ENCODE data around the gene SLC13A4. TPM values are rescaled to one million over a fixed set of nuclear protein-coding genes. Genes with fewer than 3 reads are reported as not detected.
A peak's percentile ranks its signal among the peaks of the same experiment; 100 is the strongest.
"Not testable (repeated sequence)": the region's sequence is repeated elsewhere in the genome, so short reads cannot be mapped to it uniquely, and the experiment has no call there.

Gene SLC13A4
- total RNA-seq, 2 experiments from 2014 or later, result not detected

- Mint-ChIP-seq H3K27me3 (peaks cover 3% of the 10 kb centered on the region), H3K27ac (no peak overlapping the region), H3K36me3 (peaks cover 8% of the 10 kb centered on the region), H3K4me1 (peaks cover 10% of the 10 kb centered on the region), H3K9me3 (no peaks in the 10 kb centered on the region), H3K4me3 (no peak overlapping the region)
- no peak for DNase-seq
Measured at GRCh38 chr7:135658564-135658963, 69.4 kb downstream of the SLC13A4 start.

GRCh38 chr7:135653340-135654080, 74.5 kb downstream of the SLC13A4 start:
- H3K27me3 Mint-ChIP-seq, result no peaks in the 10 kb centered on the region
- no peak overlapping the region for H3K27ac Mint-ChIP-seq
- H3K9me3 Mint-ChIP-seq, result no peaks in the 10 kb centered on the region
- H3K4me3 Mint-ChIP-seq, result no peak overlapping the region
- H3K4me1 Mint-ChIP-seq, result no peaks in the 10 kb centered on the region
- no peak for DNase-seq
- H3K36me3 Mint-ChIP-seq, result peaks cover 3% of the 10 kb centered on the region

- Mint-ChIP-seq H3K9me3 (no peaks in the 10 kb centered on the region), H3K27ac (no peak overlapping the region), H3K36me3 (peaks cover 10% of the 10 kb centered on the region), H3K27me3 (no peaks in the 10 kb centered on the region), H3K4me3 (no peak overlapping the region), H3K4me1 (no peaks in the 10 kb centered on the region)
- DNase-seq, result no peak
Measured at GRCh38 chr7:135650831-135651573, 77.0 kb downstream of the SLC13A4 start.

- Mint-ChIP-seq H3K4me3 (no peak overlapping the region), H3K27ac (no peak overlapping the region), H3K27me3 (no peaks in the 10 kb centered on the region), H3K4me1 (no peaks in the 10 kb centered on the region), H3K9me3 (no peaks in the 10 kb centered on the region), H3K36me3 (peaks cover 16% of the 10 kb centered on the region)
- no peak for DNase-seq
Measured at GRCh38 chr7:135648235-135648634, 79.8 kb downstream of the SLC13A4 start.

- no peak overlapping the region for H3K4me3 Mint-ChIP-seq
- H3K4me1 Mint-ChIP-seq, result no peaks in the 10 kb centered on the region
- no peak overlapping the region for H3K27ac Mint-ChIP-seq
- H3K27me3 Mint-ChIP-seq, result no peaks in the 10 kb centered on the region
- DNase-seq, result no peak
- no peaks in the 10 kb centered on the region for H3K9me3 Mint-ChIP-seq
- peaks cover 16% of the 10 kb centered on the region for H3K36me3 Mint-ChIP-seq
Measured at GRCh38 chr7:135647755-135648154, 80.2 kb downstream of the SLC13A4 start.

GRCh38 chr7:135645296-135645904, 82.6 kb downstream of the SLC13A4 start:
- no peak for DNase-seq

GRCh38 chr7:135644729-135645128, 83.3 kb downstream of the SLC13A4 start:
- H3K4me1 Mint-ChIP-seq, result no peaks in the 10 kb centered on the region
- H3K27ac Mint-ChIP-seq, result no peak overlapping the region
- peaks cover 22% of the 10 kb centered on the region for H3K36me3 Mint-ChIP-seq
- H3K4me3 Mint-ChIP-seq, result no peak overlapping the region
- no peaks in the 10 kb centered on the region for H3K27me3 Mint-ChIP-seq
- H3K9me3 Mint-ChIP-seq, result no peaks in the 10 kb centered on the region
- no peak for DNase-seq

More at GRCh38 chr7:135645296-135645904, 82.6 kb downstream of the SLC13A4 start:
- no peaks in the 10 kb centered on the region for H3K4me1 Mint-ChIP-seq
- H3K4me3 Mint-ChIP-seq, result no peak overlapping the region
- H3K27ac Mint-ChIP-seq, result no peak overlapping the region
- peaks cover 20% of the 10 kb centered on the region for H3K36me3 Mint-ChIP-seq
- H3K27me3 Mint-ChIP-seq, result no peaks in the 10 kb centered on the region
- H3K9me3 Mint-ChIP-seq, result no peaks in the 10 kb centered on the region

- H3K36me3 Mint-ChIP-seq, result peaks cover 22% of the 10 kb centered on the region
- H3K27ac Mint-ChIP-seq, result peak overlapping the region; percentile 11
- no peaks in the 10 kb centered on the region for H3K4me1 Mint-ChIP-seq
- H3K27me3 Mint-ChIP-seq, result no peaks in the 10 kb centered on the region
- DNase-seq, result no peak
- H3K4me3 Mint-ChIP-seq, result no peak overlapping the region
- no peaks in the 10 kb centered on the region for H3K9me3 Mint-ChIP-seq
Measured at GRCh38 chr7:135644154-135644553, 83.8 kb downstream of the SLC13A4 start.

- not testable (repeated sequence) for H3K4me1 Mint-ChIP-seq, H3K27me3 Mint-ChIP-seq, DNase-seq, H3K4me3 Mint-ChIP-seq, H3K9me3 Mint-ChIP-seq
- Mint-ChIP-seq H3K27ac (peak overlapping the region; percentile 35), H3K36me3 (peaks cover 27% of the 10 kb centered on the region)
Measured at GRCh38 chr7:135639690-135640089, 88.3 kb downstream of the SLC13A4 start.

GRCh38 chr7:135634191-135634878, 93.7 kb downstream of the SLC13A4 start:
- Mint-ChIP-seq H3K36me3 (peaks cover 31% of the 10 kb centered on the region), H3K4me1 (peaks cover 3% of the 10 kb centered on the region), H3K9me3 (no peaks in the 10 kb centered on the region), H3K27me3 (no peaks in the 10 kb centered on the region), H3K4me3 (no peak overlapping the region), H3K27ac (no peak overlapping the region)
- no peak for DNase-seq

Other genes with a start within 250 kb of the SLC13A4 start
- gene CNOT4, start 218.1 kb downstream of the SLC13A4 start, total RNA-seq, result 10 to 100 TPM; 17.0 to 17.5 TPM
- 100 to 1,000 TPM; 145 to 148 TPM for gene NUP205, start 170.3 kb downstream of the SLC13A4 start, total RNA-seq
- gene STMP1, start 65.7 kb downstream of the SLC13A4 start, total RNA-seq, result 10 to 100 TPM; 25.4 to 26.8 TPM
- gene FAM180A, start 20.6 kb upstream of the SLC13A4 start, total RNA-seq, result not detected
- 100 to 1,000 TPM; 136 to 139 TPM for gene MTPN, start 249.2 kb upstream of the SLC13A4 start, total RNA-seq